Stimulated activated naive CD8-positive, alpha-beta T cell treated with anti-CD3 and anti-CD28 coated beads, Interleukin-15, amount 100 ng/mL, for 72 hours (primary cell): ENCODE data around the gene OTUD6A.
"Not testable (repeated sequence)": the region's sequence is repeated elsewhere in the genome, so short reads cannot be mapped to it uniquely, and the experiment has no call there.

Experiments
- ATAC-seq: fragments of 150-1000 bp; cut with Tn5 transposase; 2 replicates; pipeline ENCODE4 v1.10.0; 2021; ENCODE audit warnings: mild to moderate bottlenecking, moderate library complexity
- DNase-seq, 2 donors: peaks; one replicate each; pipeline ENCODE4 v3.0.0; 2021 to 2022
- H3K27ac Mint-ChIP-seq, 2 donors: one replicate each; pipeline ENCODE4 v1.8.0; 2022; ENCODE audit warnings: mild to moderate bottlenecking in 2 of 2, mixed read lengths in 2 of 2, moderate library complexity in 2 of 2
- H3K27me3 Mint-ChIP-seq: one replicate; pipeline ENCODE4 v1.8.0; 2022; ENCODE audit warnings: mixed read lengths
- H3K4me1 Mint-ChIP-seq: one replicate; pipeline ENCODE4 v1.8.0; 2022; ENCODE audit warnings: mild to moderate bottlenecking, mixed read lengths
- H3K4me3 Mint-ChIP-seq, 2 donors: one replicate each; pipeline ENCODE4 v1.8.0; 2022; ENCODE audit warnings: mild to moderate bottlenecking in 2 of 2, mixed read lengths in 2 of 2, moderate library complexity in 1 of 2
- H3K9me3 Mint-ChIP-seq, 2 donors: one replicate each; pipeline ENCODE4 v1.8.0; 2022; ENCODE audit warnings: mixed read lengths in 2 of 2

Gene OTUD6A

GRCh38 chrX:70084592-70085240, 22.5 kb downstream of the OTUD6A start:
- ATAC-seq: no peak
- H3K4me3 Mint-ChIP-seq: no peak overlapping the region
- DNase-seq: no peak
- no peak overlapping the region for H3K27ac Mint-ChIP-seq
- no peaks in the 10 kb centered on the region for H3K27me3 Mint-ChIP-seq
- H3K4me1 Mint-ChIP-seq: no peaks in the 10 kb centered on the region
- no peaks in the 10 kb centered on the region for H3K9me3 Mint-ChIP-seq

- Mint-ChIP-seq H3K27ac (no peak overlapping the region), H3K4me1 (no peaks in the 10 kb centered on the region)
- no peak for DNase-seq
These were observed 25.8 kb downstream of the OTUD6A start for GRCh38 chrX:70087857-70088630.

DNA sequence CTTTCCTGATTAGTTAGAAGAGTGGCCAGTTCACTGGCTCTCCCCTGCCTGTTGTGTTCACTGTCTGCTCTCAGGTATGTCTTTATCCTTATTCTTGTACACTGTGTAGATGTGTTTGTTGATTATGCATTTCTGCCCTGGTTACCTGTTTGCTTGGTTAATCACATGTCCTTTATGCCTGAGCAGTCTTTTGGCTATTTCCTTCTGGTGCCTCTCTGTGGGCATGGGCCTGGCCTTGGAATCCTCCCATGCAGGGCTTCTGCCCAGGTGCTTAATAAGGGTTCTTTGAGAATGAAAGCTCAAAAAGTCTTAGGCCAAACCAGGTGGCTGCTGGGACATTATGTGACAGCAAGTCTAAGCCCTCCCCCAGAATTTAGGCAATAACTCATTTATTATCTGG, 26.5 kb downstream of the OTUD6A start:
- DNase-seq (no peak), ATAC-seq (no peak)
- H3K27me3 Mint-ChIP-seq: no peaks in the 10 kb centered on the region
- no peak overlapping the region for H3K27ac Mint-ChIP-seq
- H3K9me3 Mint-ChIP-seq: no peaks in the 10 kb centered on the region
- no peaks in the 10 kb centered on the region for H3K4me1 Mint-ChIP-seq
- H3K4me3 Mint-ChIP-seq: no peak overlapping the region

More at GRCh38 chrX:70087857-70088630, 25.8 kb downstream of the OTUD6A start:
- ATAC-seq: no peak
- no peak overlapping the region for H3K4me3 Mint-ChIP-seq
- no peaks in the 10 kb centered on the region for H3K27me3 Mint-ChIP-seq
- H3K9me3 Mint-ChIP-seq: no peaks in the 10 kb centered on the region

- H3K27ac Mint-ChIP-seq: peak overlapping the region in 1 of 2 donors; percentile 18
These were observed 27.5 kb downstream of the OTUD6A start for GRCh38 chrX:70089604-70090297.

DNA sequence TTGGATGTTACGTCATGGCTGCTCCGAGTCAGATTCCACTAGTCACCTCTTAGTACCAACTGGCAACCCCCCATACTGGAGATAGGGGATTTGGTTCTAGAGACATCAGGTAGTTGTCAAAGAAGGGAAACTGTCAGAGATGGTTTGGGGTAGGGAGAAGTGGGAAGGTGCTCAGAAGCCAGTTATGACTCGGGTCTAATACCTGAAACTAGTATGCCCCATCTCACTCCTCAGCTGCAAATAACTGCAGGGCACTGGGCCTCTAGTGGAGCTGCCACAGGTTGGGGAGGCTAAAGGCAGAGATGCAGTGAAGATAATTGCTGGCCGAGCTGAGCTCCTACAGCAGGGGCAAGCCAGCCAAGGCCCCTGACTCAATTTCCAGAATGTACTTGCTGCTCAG, 30.0 kb downstream of the OTUD6A start:
- no peak overlapping the region for H3K27ac Mint-ChIP-seq
- no peak for ATAC-seq
- no peak for DNase-seq
- H3K27me3 Mint-ChIP-seq: no peaks in the 10 kb centered on the region
- H3K4me1 Mint-ChIP-seq: no peaks in the 10 kb centered on the region
- H3K4me3 Mint-ChIP-seq: no peak overlapping the region
- no peaks in the 10 kb centered on the region for H3K9me3 Mint-ChIP-seq

More at GRCh38 chrX:70089604-70090297, 27.5 kb downstream of the OTUD6A start:
- no peak for ATAC-seq
- no peak for DNase-seq
- H3K27me3 Mint-ChIP-seq: no peaks in the 10 kb centered on the region
- H3K4me3 Mint-ChIP-seq: no peak overlapping the region
- H3K4me1 Mint-ChIP-seq: no peaks in the 10 kb centered on the region
- no peaks in the 10 kb centered on the region for H3K9me3 Mint-ChIP-seq

GRCh38 chrX:70096052-70096451, 33.8 kb downstream of the OTUD6A start:
- H3K27ac Mint-ChIP-seq: no peak overlapping the region

DNA sequence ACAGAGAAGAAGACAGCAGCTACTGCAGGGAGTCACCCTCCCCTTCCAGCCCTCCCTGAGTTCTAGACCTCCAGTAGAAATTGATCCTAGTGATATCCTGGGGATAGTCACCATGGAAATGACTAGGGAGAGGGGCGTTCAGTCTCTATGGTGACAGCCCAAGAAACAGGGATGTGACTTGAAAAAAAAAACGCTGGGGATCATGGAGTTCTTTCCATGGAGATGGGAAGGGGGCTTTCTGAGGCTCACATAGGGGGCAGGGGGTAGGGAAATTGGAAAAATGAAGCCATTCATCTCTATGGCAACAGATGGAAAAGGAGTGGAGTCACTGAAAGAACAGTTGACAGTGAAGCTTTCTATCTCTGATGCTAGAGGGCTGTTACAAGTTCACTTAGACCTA, 43.0 kb downstream of the OTUD6A start:
- H3K4me1 Mint-ChIP-seq: no peaks in the 10 kb centered on the region
- H3K27me3 Mint-ChIP-seq: no peaks in the 10 kb centered on the region
- ATAC-seq: no peak
- no peak for DNase-seq
- H3K27ac Mint-ChIP-seq: peak overlapping the region in 1 of 2 donors; percentile 54
- H3K9me3 Mint-ChIP-seq: no peaks in the 10 kb centered on the region
- H3K4me3 Mint-ChIP-seq: no peak overlapping the region

More at GRCh38 chrX:70096052-70096451, 33.8 kb downstream of the OTUD6A start:
- H3K4me1 Mint-ChIP-seq: no peaks in the 10 kb centered on the region
- peaks cover 7% of the 10 kb centered on the region for H3K27me3 Mint-ChIP-seq
- H3K4me3 Mint-ChIP-seq: no peak overlapping the region
- ATAC-seq (no peak), DNase-seq (no peak)
- no peaks in the 10 kb centered on the region for H3K9me3 Mint-ChIP-seq

GRCh38 chrX:70111436-70112026, 49.3 kb downstream of the OTUD6A start:
- H3K27me3 Mint-ChIP-seq, ATAC-seq, H3K4me3 Mint-ChIP-seq, H3K4me1 Mint-ChIP-seq, H3K9me3 Mint-ChIP-seq, DNase-seq: not testable (repeated sequence)
- peak overlapping the region in 1 of 2 donors; percentile 46 for H3K27ac Mint-ChIP-seq
